Globus pallidus (tissue), 1 donor: ENCODE results near the gene PPT2.

Experiments used
- DNase-seq: peaks from one replicate; pipeline ENCODE4 v3.0.0-alpha.2; 2015; ENCODE audit warnings: low spot score

The PPT2 gene, protein sequence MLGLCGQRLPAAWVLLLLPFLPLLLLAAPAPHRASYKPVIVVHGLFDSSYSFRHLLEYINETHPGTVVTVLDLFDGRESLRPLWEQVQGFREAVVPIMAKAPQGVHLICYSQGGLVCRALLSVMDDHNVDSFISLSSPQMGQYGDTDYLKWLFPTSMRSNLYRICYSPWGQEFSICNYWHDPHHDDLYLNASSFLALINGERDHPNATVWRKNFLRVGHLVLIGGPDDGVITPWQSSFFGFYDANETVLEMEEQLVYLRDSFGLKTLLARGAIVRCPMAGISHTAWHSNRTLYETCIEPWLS

GRCh38 chr6:32153564-32154513, at the start of gene PPT2:
PPT2 (plus strand) TSS chr6:32154141; CDS start chr6:32154595, 454 bp downstream.
- peak; percentile 91 for DNase-seq

- no peak for DNase-seq
These were observed 48.5 kb upstream of the PPT2 start for GRCh38 chr6:32105433-32105832.

DNA sequence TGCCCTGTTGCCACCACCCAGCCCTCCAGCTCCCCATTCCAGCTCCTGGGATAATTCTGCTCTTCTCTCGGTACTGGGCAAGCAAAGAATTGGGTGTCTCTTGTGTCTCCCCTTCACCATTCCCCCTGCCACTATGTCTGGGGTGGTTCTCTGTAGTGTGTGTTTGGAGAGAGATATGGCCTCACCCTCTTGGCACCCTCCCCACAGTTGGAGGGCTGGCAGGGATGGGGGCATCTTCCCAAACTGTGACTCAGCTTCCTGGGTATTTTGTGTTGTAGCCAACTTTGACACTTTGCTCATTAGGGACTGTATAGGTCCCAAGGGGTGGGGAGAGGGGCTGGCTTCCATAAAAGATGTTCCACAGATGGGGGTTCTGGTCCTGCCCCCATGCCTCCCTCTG, 46.5 kb upstream of the PPT2 start:
- DNase-seq, result no peak

GRCh38 chr6:32108094-32108627, 45.8 kb upstream of the PPT2 start:
- no peak for DNase-seq

GRCh38 chr6:32108727-32109113, 45.2 kb upstream of the PPT2 start:
- no peak for DNase-seq

- no peak for DNase-seq
These were observed 44.7 kb upstream of the PPT2 start, which contains the start of gene TNXB for GRCh38 chr6:32109114-32109764. TNXB (minus strand) TSS chr6:32109338; CDS start chr6:32098198, 11,140 bp downstream.

GRCh38 chr6:32109765-32110160, 44.2 kb upstream of the PPT2 start:
- DNase-seq, result no peak

DNA sequence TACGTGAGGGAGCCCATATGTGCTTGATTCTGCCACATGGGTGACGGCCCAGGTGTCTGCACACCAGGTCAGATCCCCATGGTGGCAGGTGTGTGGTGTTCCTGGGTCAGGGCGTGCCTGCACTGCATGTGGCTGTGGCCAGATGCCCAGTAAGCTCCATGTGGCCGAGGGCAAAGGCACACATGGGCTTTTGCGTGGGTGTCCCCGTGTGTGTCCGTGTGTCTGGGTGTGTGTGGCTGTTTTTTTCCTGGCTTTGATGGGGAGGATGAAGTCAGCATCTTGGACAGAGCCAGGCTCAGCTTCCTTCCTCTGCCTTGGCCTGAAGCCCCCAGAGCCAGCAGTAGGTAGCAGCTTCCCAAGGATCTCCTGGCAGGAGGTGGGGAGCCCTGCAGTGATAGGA, 43.3 kb upstream of the PPT2 start:
- DNase-seq, result no peak

GRCh38 chr6:32111424-32112066, 42.4 kb upstream of the PPT2 start:
- no peak for DNase-seq

DNA sequence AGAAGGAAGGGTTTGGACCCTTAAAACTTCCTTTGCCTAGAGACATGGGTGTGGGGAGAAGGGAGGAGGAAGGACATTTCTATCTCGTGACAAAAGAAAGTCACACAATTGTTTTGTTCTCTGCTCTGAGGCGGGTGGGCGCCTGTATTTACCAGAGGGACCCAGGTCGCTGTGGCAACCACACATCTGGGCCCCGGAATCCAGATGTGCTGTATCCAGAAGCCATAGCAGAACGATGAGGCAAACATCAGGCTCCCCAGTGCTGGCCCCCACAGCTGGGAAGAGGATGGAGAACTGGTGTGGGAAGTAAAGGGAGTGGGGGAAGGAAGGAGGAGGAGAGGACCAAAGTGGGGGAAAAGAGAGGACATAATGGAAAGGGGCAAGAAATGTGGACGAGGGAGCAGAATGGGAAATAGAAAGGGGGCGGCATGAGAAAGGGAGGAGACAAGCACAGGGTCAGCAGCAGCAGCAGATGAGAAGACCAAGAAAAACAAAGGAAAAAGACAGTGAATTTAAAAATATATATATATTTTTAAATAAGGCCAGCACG, 41.4 kb upstream of the PPT2 start:
- no peak for DNase-seq

- DNase-seq, result peak; percentile 72
These were observed 40.3 kb upstream of the PPT2 start for GRCh38 chr6:32113386-32114352.

GRCh38 chr6:32114796-32115195, 39.1 kb upstream of the PPT2 start:
- DNase-seq, result no peak

- no peak for DNase-seq
These were observed 38.3 kb upstream of the PPT2 start for GRCh38 chr6:32115623-32116022.

GRCh38 chr6:32116674-32117073, 37.3 kb upstream of the PPT2 start:
- DNase-seq, result no peak

DNA sequence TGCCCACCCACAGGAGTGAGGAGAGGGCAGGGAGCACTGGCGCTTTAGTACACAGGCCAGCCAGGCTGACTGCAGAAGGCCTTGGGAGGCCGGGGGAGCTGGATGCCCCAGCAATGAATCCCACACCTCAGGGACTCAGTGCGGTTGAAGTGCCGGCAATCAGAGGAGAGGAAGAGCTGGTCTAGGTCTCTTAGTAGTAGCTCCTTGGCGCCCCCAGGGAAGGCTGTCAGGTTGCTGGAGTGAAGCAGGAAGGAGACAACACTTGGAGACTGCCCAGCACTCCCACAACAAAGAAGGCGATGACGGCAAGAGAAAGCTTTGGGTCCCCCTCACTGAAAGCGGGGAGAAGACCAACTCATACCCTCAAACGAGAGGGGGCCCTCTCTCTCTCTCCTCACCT, 36.5 kb upstream of the PPT2 start:
- DNase-seq, result no peak

DNA sequence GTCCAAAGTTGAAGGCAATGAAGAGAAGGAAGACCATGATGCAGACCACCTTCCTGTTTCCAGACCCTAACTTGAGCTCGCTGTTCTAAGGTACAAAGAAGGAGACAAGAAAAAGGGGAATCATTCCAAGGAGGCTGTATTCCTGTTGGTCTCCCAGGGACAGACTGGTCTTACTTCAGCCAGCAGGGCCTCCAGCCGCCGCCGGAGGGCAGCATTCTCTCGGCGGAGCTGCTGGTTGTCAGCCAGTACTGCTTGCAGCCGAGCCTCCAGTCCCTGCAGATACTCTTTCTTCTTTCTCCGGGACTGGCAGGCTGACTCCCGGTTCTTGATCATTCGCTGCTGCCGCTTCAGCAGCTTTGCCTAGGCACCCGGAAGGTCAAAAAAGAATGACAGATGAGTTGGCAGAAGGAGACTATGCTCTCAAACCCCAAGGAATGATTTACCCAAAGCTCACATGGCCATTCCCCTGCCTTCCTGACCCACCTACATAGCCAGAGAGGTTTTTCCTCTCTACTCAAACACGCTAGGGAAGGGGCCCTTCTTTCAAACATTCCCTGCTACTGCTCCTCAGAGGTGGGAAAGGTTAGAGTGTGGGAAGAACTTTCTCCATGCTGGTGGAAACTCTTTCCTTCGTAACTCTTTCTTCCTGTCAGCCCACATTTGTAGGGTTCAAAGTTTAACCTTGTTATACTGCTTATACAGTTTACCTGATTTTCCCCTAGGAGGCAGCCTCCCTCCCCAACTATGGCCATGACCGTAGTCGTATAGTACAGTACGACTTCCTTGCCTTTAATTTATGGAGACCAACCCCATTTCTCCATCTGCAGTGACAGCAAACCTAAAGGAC, 34.9 kb upstream of the PPT2 start:
- DNase-seq, result peak; percentile 86

- no peak for DNase-seq
These were observed 33.3 kb upstream of the PPT2 start for GRCh38 chr6:32120573-32121059.

DNA sequence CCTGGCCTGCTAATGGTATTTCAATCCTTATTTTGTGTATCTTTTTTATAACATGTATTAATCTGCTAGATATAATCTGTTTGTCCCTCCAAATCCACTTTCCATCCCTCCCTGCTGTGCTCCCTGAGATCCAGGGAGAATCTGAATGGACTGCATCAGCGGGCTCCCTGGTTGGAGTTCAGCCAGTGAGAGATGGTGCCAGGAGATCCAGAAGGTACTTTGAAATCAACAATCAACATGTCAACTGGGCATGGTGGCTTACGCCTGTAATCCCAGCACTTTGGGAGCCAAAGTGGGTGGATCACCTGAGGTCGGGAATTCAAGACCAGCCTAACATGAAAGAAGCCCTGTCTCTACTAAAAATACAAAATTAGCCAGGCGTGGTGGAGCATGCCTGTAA, 30.3 kb upstream of the PPT2 start:
- DNase-seq, result no peak

GRCh38 chr6:32126880-32127279, 27.1 kb upstream of the PPT2 start:
- no peak for DNase-seq
